ENCODE data around the gene CYP27B1.

The CYP27B1 gene

GRCh38 chr12:57750561-57751431 lies 16.1 kb downstream of the CYP27B1 start:
- no peak for DNase-seq

- DNase-seq: no peak
These were observed 17.8 kb downstream of the CYP27B1 start for GRCh38 chr12:57749061-57749460.

GRCh38 chr12:57746025-57746424 lies 20.9 kb downstream of the CYP27B1 start:
- no peak for DNase-seq

- no peak for DNase-seq
These were observed 21.4 kb downstream of the CYP27B1 start for GRCh38 chr12:57745485-57745881.

- peak; percentile 92 for DNase-seq
These were observed 21.9 kb downstream of the CYP27B1 start, which contains the start of gene TSPAN31 for GRCh38 chr12:57744777-57745484. TSPAN31 (plus strand) TSS chr12:57745039; CDS start chr12:57745155, 116 bp downstream.

GRCh38 chr12:57744194-57744776 lies 22.6 kb downstream of the CYP27B1 start:
- DNase-seq: no peak

- no peak for DNase-seq
These were observed 23.1 kb downstream of the CYP27B1 start for GRCh38 chr12:57743769-57744168.

- no peak for DNase-seq
These were observed 24.8 kb downstream of the CYP27B1 start for GRCh38 chr12:57741844-57742738.

GRCh38 chr12:57741413-57741789 lies 25.5 kb downstream of the CYP27B1 start:
- DNase-seq: no peak

- no peak for DNase-seq
These were observed 26.0 kb downstream of the CYP27B1 start for GRCh38 chr12:57740656-57741412.

GRCh38 chr12:57739914-57740538 lies 26.9 kb downstream of the CYP27B1 start:
- DNase-seq: no peak

- DNase-seq: no peak
These were observed 27.5 kb downstream of the CYP27B1 start for GRCh38 chr12:57739387-57739786.

GRCh38 chr12:57738661-57739237 lies 28.1 kb downstream of the CYP27B1 start, which contains the start of gene AGAP2:
AGAP2 (minus strand) TSS chr12:57738742; CDS start chr12:57738246, 496 bp downstream.
- no peak for DNase-seq

GRCh38 chr12:57737467-57738460 lies 29.1 kb downstream of the CYP27B1 start:
- no peak for DNase-seq

GRCh38 chr12:57736741-57737466 lies 30.0 kb downstream of the CYP27B1 start:
- no peak for DNase-seq

- DNase-seq: no peak
These were observed 30.7 kb downstream of the CYP27B1 start for GRCh38 chr12:57735952-57736740.

GRCh38 chr12:57735198-57735855 lies 31.6 kb downstream of the CYP27B1 start:
- no peak for DNase-seq

Data from NCI-H2081 treated with DMSO at 0.1 percent for 48 hours (cell line).